HG02678 (cell line): ENCODE measurements around the gene AIFM1.

Source experiments
- ATAC-seq: cut with Tn5 transposase; IDR thresholded peaks from one replicate; pipeline ENCODE4 v1.9.1; 2021; ENCODE audit warnings: mild to moderate bottlenecking, moderate library complexity; ENCODE audit not compliant: unreplicated experiment

The AIFM1 gene

DNA sequence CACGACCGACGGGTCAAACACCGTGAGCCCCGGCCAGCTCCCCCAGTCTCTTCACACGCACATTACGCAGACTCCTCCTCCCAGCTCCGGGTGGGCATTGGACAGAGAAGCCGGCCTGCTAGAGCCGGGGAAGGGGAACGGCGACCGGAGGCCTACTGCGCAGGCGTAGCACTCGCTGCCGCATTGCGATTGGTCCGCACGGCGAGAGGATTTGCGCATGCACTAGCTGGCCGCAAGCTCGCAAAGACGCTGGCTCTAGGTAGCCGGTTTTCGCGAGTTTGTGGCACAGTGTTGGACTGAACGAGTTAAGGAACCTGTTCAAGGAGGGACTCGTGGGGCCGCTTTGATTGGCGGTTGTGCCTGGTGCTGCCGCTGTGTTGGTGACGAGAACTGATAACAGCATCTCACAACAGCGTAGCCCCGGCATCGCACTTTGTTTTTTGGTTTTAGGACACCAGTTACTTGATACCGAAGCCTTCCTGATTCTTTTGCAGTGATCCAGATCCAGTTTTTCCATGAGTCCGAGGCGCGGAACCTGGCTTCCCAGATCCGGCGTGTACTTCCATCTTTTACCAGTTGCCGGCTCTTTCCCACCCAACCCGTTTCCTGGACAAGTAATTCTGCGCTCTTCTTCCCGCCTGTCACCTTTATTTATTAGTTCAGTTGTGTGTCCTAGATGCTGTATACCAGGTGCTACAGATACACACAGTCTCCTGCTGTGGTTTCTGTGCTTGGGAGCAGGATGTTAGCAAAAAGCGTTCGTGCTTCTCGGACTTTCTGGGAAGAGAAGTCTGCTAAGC lies at the start of gene AIFM1:
TSS of gene AIFM1 (minus strand) at position 139 of the 800 bp plus-strand sequence. CDS start 185 bp downstream, outside the sequence.
- peak; percentile 92 for ATAC-seq

GRCh38 chrX:130213376-130213775 lies 47.7 kb upstream of the AIFM1 start:
- ATAC-seq, result no peak

DNA sequence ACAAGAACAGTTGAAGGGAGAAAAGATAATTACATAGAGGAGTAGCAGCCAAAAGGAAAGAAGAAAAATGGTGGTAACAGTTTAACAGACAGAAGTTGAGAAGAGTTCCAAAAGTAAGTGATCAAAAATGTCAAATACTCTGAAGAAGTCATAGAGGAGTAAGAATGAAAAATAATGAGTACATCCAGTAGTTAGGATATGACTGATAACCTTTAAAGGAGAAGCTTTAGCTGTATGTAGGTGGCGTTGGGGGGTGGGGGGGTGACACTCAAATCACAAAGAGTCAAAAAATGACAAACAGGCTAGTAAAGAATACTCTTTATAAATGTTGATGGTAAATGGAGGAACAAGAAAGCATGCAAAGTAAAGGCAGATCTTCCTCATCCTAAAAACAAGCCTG lies 46.7 kb upstream of the AIFM1 start:
- no peak for ATAC-seq

DNA sequence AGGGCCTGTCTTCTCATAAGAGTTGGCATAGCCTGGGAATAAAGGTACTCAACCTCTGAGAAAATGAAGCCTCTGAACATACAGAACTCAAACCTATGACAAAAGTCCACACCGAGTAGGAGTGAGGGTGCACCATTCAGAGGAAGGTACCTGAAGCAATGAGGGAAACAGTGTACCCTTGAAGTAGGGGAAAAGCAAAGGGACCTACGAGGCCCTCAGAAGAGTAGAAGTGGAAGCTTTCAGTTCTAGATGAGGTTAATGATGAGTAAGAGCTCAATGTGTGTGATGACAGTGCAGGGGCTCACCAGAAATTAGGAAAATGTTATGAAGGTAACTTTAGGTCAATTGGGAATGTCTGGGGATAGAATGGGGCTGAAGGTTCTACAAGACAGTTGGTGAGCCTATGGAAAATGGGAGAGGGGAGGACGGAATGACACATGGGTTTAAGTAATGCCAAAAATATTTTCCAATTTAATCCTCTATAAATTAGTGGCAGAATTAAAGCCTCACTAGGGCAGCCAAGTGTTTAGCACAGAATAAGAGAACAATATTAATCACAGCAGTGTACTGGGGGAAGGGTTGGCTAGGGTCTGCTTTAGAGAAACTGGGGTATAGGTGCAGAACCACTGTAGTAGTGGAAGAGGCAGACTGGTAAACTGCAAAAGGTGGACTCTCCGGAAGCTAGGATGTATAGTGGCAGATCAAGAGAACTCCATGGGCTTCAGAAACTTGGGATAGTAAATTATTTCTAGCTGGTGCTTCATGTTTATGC lies 46.0 kb upstream of the AIFM1 start:
- no peak for ATAC-seq

- no peak for ATAC-seq
These were observed 39.0 kb upstream of the AIFM1 start for GRCh38 chrX:130204647-130205046.

GRCh38 chrX:130197464-130197863 lies 31.8 kb upstream of the AIFM1 start:
- no peak for ATAC-seq

GRCh38 chrX:130196466-130196865 lies 30.8 kb upstream of the AIFM1 start:
- ATAC-seq, result no peak

DNA sequence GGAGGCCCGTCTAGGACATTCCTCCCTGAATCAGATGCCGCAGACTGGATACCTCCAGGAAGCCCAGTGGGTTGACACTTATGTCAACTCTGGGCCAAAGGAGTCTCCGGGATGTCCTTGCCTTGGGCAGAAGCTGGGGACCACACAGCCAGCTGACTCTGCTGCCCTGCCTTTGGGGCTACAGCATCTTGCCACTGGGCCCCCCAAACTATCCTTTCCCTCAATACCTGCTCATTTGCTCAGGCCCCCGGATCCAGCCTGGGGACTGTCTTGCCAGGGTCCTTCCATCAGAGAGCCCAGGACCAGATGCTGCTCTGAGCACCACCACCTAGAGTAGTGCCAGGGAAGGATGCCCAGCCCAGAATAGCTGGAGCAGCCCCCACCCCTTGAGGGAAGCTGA lies 25.2 kb upstream of the AIFM1 start:
- no peak for ATAC-seq

GRCh38 chrX:130186651-130187050 lies 21.0 kb upstream of the AIFM1 start:
- no peak for ATAC-seq

GRCh38 chrX:130184857-130185256 lies 19.2 kb upstream of the AIFM1 start:
- ATAC-seq, result no peak

GRCh38 chrX:130184168-130184567 lies 18.5 kb upstream of the AIFM1 start:
- ATAC-seq, result no peak

DNA sequence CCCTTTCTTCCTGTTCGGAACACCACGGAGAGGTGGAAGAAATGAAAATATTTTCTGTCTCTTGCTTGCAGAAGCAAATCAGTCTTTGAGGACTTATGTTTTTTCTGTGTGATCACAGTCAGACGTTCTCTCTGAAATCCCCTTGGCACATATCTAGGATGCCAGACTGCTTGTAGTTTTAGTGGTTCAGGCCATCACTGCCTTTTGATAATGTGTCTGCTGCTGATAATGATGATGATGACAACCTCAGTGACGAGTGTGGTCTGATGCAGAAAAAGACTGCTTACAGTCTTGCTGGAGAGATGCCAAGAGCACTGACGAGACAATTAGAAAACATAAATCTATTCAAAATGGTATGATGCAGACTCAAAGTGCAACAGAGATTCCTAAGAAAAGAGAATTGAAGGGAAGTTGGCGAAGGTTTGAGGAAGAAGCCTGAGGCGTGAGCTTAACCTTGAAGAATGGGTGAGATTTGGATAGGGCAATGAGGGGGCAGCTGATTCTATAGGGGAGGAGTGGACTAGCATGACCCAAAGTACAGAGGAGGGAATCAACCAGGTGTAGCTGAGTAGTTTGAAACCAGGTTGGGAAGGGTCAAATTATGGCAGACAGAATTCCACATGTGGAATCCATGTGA lies 14.1 kb upstream of the AIFM1 start:
- no peak for ATAC-seq

GRCh38 chrX:130179170-130179569 lies 13.5 kb upstream of the AIFM1 start:
- no peak for ATAC-seq

DNA sequence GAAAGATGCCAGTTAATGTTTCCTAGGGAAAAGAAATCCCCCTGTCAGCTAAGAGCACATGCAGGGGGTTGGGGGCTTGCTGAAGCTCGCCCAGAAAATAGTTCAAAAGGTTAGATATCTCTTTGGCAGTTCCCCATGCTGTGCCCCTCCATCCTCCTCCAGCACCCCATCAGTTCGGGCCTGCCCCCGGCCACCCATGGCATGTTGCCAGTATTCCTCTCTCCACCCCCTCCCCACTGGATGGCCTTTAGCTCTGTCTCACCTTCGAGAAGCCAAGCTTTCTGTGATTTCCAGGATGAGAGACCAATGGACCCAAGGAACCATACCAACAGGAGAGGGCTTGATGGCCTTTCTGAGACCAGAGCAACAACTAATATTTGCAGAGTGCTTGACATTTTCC lies 11.3 kb upstream of the AIFM1 start:
- no peak for ATAC-seq

GRCh38 chrX:130176354-130176776 lies 10.7 kb upstream of the AIFM1 start:
- peak; percentile 81 for ATAC-seq

- ATAC-seq, result no peak
These were observed 9.3 kb upstream of the AIFM1 start for GRCh38 chrX:130174937-130175336.

GRCh38 chrX:130174045-130174704 lies 8.5 kb upstream of the AIFM1 start:
- ATAC-seq, result no peak

GRCh38 chrX:130173190-130173895 lies 7.7 kb upstream of the AIFM1 start:
- ATAC-seq, result peak; percentile 44

- ATAC-seq, result no peak
These were observed 6.6 kb upstream of the AIFM1 start for GRCh38 chrX:130172127-130172845.
